RPMI8226 (cell line): Measurements from ENCODE around the gene MYBPHL.
"Not testable (repeated sequence)": the region's sequence is repeated elsewhere in the genome, so short reads cannot be mapped to it uniquely, and the experiment has no call there.

Experiments used
- DNase-seq: peaks from one replicate; pipeline ENCODE4 v3.0.0-alpha.2; 2015

Gene MYBPHL

GRCh38 chr1:109304226-109304920, 2.4 kb downstream of the MYBPHL start:
- DNase-seq: no peak

- no peak for DNase-seq
Measured at GRCh38 chr1:109301874-109302273, 4.9 kb downstream of the MYBPHL start.

- DNase-seq: no peak
Measured at GRCh38 chr1:109300650-109301151, 6.1 kb downstream of the MYBPHL start.

GRCh38 chr1:109299558-109300343, 7.1 kb downstream of the MYBPHL start:
- DNase-seq: no peak

- peak; percentile 16 for DNase-seq
Measured at GRCh38 chr1:109298666-109299557, 7.9 kb downstream of the MYBPHL start.

- no peak for DNase-seq
Measured at GRCh38 chr1:109296782-109297181, 10.0 kb downstream of the MYBPHL start.

- DNase-seq: no peak
Measured at GRCh38 chr1:109295712-109296415, 10.9 kb downstream of the MYBPHL start.

GRCh38 chr1:109294481-109294880, 12.3 kb downstream of the MYBPHL start:
- DNase-seq: no peak

- no peak for DNase-seq
Measured at GRCh38 chr1:109293026-109293425, 13.8 kb downstream of the MYBPHL start.

GRCh38 chr1:109292364-109292763, 14.4 kb downstream of the MYBPHL start:
- no peak for DNase-seq

- peak; percentile 53 for DNase-seq
Measured at GRCh38 chr1:109290998-109291397, 15.8 kb downstream of the MYBPHL start.

- DNase-seq: no peak
Measured at GRCh38 chr1:109290137-109290536, 16.7 kb downstream of the MYBPHL start.

GRCh38 chr1:109286762-109287161, 20.0 kb downstream of the MYBPHL start:
- not testable (repeated sequence) for DNase-seq

GRCh38 chr1:109283748-109284600, 22.8 kb downstream of the MYBPHL start:
- no peak for DNase-seq

- peak; percentile 89 for DNase-seq
Measured at GRCh38 chr1:109282952-109283747, 23.7 kb downstream of the MYBPHL start, which contains the start of gene PSRC1. TSS of gene PSRC1 (minus strand) at chr1:109283145.

GRCh38 chr1:109282497-109282951, 24.3 kb downstream of the MYBPHL start:
- DNase-seq: no peak

- DNase-seq: no peak
Measured at GRCh38 chr1:109281680-109282496, 24.9 kb downstream of the MYBPHL start.

GRCh38 chr1:109280862-109281261, 25.9 kb downstream of the MYBPHL start:
- no peak for DNase-seq

- no peak for DNase-seq
Measured at GRCh38 chr1:109279615-109280278, 27.1 kb downstream of the MYBPHL start.
